Cardiac fibroblast (primary cell): Measurements from ENCODE around the gene ILRUN.

Source experiments
- DNase-seq, 2 donors: peaks; one replicate each; pipeline versions ENCODE4 v3.0.0 to v3.0.0-alpha.2; 2010; ENCODE audit warnings: low read depth in 2 of 2
- H3K4me3 ChIP-seq, 2 donors: replicated peaks in 1 of 2; 1 replicate in 1 of 2; 2 replicates in 1 of 2; pipeline ENCODE4 v1.5.1; 2011; ENCODE audit warnings: low read depth in 2 of 2, low read length in 2 of 2, mild to moderate bottlenecking in 2 of 2, moderate library complexity in 1 of 2
- TF ChIP-seq, protein P1 (sequence below): IDR thresholded peaks from one replicate; pipeline ENCODE4 v1.5.1; 2011; ENCODE audit warnings: low read depth, mild to moderate bottlenecking, low read length, inconsistent platforms

Gene ILRUN

DNA sequence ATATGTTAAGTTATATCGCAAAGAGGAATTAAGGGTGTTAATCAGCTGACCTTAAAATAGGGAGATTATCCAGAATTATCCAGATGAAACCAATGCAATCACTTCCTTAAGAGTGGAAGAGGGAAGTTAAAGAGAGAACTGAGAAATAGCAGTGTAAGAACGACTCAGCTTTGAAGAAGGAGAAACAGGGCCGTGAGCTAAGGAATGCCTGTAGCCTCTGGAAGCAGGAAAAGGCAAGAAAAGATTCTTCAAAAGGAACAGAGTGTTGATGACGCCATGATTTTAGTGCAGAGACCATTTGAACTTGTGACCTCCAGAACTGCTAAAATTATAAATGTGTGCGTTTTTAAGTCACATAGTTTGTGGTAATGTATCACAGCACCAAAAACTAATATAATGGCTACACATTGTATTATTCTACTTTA lies 32.7 kb downstream of the ILRUN start:
- no peak overlapping the region for H3K4me3 ChIP-seq
- TF ChIP-seq, protein P1, sequence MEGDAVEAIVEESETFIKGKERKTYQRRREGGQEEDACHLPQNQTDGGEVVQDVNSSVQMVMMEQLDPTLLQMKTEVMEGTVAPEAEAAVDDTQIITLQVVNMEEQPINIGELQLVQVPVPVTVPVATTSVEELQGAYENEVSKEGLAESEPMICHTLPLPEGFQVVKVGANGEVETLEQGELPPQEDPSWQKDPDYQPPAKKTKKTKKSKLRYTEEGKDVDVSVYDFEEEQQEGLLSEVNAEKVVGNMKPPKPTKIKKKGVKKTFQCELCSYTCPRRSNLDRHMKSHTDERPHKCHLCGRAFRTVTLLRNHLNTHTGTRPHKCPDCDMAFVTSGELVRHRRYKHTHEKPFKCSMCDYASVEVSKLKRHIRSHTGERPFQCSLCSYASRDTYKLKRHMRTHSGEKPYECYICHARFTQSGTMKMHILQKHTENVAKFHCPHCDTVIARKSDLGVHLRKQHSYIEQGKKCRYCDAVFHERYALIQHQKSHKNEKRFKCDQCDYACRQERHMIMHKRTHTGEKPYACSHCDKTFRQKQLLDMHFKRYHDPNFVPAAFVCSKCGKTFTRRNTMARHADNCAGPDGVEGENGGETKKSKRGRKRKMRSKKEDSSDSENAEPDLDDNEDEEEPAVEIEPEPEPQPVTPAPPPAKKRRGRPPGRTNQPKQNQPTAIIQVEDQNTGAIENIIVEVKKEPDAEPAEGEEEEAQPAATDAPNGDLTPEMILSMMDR, result no peak
- peak; percentile 26 to 39 for DNase-seq

DNA sequence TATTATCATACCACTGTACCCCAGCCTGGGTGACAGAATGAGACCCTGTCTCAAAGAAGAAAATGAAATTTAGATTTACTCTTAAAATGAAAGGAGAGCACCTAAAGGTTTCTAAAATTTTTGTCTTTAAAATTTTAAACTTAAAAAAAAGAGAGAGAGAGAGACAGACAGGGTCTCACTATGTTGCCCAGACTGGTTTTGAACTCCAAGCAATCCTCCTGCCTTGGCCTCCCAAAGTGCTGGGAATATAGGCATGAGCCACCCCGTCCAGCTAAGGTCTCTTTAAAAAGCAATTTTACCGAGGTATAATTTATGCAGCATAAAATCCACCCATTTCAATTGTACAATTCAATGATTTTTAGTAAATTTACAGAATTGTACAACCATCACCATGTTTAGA lies 33.2 kb downstream of the ILRUN start:
- TF ChIP-seq, protein P1, result no peak
- no peak for DNase-seq
- H3K4me3 ChIP-seq, result no peak overlapping the region

DNA sequence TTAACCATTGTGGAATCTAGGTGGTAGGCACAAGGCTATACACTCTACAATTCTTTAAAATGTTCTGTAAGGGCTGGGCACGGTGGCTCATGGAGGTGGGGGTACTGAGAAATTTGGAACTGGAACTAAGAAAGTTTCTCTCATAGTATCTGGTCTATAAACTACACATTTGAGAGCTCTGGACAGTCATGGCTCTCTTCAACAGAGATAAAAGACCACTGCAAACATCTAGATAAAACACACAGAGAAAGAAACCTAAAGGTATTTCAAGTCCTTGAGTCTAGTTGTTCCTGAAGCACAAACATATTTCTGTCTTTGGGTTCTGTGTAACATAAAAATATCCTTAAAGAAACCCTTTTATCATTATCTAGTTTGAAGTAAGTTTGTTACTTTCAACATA lies 35.2 kb downstream of the ILRUN start:
- no peak for DNase-seq
- TF ChIP-seq, protein P1, result no peak
- no peak overlapping the region for H3K4me3 ChIP-seq

DNA sequence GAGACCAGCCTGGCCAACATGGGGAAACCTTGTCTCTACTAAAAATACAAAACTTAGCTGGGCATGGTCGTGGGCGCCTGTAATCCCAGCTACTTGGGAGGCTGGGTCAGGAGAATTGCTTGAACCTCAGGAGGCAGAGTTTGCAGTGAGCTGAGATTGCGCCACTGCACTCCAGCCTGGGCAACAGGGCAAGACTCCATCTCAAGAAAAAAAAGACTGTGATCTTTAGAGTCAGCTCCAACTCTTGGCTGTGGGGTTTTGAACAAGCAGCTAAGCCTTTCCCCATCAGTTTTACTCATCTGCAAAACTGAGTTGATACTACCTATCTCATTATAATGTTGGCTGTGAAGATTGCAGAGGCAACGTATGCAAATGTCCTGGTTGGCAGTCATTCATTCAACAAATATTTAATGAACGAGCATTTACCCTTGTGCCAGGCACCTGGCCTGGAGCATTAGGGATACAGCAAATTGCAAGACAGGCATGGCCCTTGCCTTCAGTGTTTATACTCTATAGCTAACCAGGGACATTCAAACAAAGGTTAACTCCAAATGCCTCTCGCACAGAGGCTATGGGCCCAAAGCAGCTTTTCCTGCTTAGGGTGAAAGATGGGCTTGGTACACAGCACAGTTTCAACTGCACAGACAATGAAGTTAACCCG lies 37.8 kb downstream of the ILRUN start:
- no peak overlapping the region for H3K4me3 ChIP-seq
- no peak for DNase-seq
- TF ChIP-seq, protein P1, result no peak

DNA sequence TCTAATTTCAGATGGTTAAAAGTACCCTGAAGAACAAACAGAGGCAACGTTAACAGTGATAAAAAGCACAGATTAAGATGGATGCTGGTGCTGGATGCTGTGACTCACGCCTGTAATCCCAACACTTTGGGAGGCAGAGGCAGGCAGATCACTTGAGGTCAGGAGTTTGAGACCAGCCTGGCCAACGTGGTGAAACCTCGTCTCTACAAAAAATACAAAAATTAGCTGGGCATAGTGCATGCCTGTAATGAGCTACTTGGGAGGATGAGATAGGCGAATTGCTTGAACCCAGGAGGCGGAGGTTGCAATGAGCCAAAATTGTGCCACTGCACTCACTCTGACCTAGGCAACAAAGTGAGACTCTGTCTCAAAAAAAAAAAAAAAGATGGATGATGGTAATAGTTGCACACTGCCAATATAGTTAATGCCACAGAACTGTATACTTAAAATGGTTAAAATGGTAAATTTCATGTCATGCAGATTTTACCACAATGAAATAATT lies 38.5 kb downstream of the ILRUN start:
- peak overlapping the region in 1 of 2 donors; percentile 48 for H3K4me3 ChIP-seq
- DNase-seq, result peak in 1 of 2 donors; percentile 34

DNA sequence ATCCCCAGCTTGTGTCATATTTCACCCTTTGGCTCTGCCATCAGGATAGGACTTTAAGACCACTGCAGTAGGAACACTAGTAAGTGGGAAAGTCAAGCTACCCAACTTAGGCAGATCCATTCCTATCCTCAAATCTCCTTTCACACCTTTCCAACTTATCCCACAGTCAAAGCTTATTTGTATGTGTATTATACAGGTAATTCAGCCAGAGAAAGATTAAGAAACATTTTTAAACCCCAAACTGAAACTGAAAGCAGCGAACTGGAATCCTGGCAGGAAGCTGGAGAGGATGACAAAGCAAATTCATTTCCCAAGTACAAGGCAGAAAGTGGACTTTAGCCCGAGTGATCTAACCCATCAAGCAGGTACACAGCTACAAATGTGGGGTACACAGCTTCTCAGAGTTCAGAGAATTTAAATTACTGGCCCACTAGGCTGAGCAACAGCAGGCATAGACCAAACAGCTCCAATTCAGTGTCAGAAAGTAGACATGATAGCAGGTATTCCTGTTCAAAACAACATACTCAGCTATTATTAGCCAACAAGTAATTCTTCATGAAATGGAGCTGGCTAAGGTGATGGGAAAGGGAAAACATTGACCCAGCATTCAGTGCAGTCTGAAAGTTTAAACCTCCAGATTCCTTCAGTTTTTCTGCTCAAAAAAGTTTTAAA lies 39.1 kb downstream of the ILRUN start:
- DNase-seq, result peak; percentile 83 to 91

DNA sequence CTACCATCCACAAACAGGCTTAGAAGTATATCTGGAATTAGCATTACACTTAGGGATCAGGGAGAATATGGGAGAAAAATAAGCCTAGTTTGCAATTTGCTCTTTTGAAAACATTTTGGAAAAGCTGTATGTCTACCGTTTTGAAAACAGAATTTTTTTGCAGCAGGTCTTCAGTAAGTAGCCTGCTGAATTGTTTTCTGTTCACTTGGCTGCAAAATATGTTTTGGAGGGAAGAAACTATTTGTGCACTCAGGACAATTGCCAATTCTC lies 39.6 kb downstream of the ILRUN start:
- peak in 1 of 2 donors; percentile 73 for DNase-seq
- peak overlapping the region; percentile 36 to 48 for H3K4me3 ChIP-seq
- TF ChIP-seq, protein P1, result no peak

More for the DNA sequence above, 39.1 kb downstream of the ILRUN start:
- peak overlapping the region; percentile 36 to 48 for H3K4me3 ChIP-seq
- TF ChIP-seq, protein P1, result no peak
